ENCODE results near the gene C1QTNF9B.

The C1QTNF9B gene

GRCh38 chr13:23855360-23855759 is 41.9 kb downstream of the C1QTNF9B start:
- Histone ChIP-seq H3K27me3 (ENCODE audit: insufficient read depth, low read length, poor library complexity) (no peaks in the 10 kb centered on the region), H2AFZ (ENCODE audit: low read depth, low read length) (no peak overlapping the region), H3K4me2 (ENCODE audit: insufficient read depth, low read length) (no peak overlapping the region), H3K27ac (ENCODE audit: low read length) (no peak overlapping the region), H3K9ac (ENCODE audit: low read depth, low read length) (no peak overlapping the region), H3K9me3 (ENCODE audit: insufficient read depth, low read length, severe bottlenecking) (no peaks in the 10 kb centered on the region), H3K4me3 (ENCODE audit: low read depth in 1 of 2, low read length in 2 of 2) (no peak overlapping the region), H4K20me1 (ENCODE audit: insufficient read depth, low read length) (no peaks in the 10 kb centered on the region), H3K4me1 (ENCODE audit: insufficient read depth, low read length) (no peaks in the 10 kb centered on the region), H3K36me3 (ENCODE audit: insufficient read depth, low read length) (peaks cover 2% of the 10 kb centered on the region; the same call in 1 of the 2 replicates), H3K79me2 (ENCODE audit: insufficient read depth, low read length) (no peaks in the 10 kb centered on the region)
- ATAC-seq (ENCODE audit: insufficient read depth, low read depth): no peak
- DNase-seq: no peak
- no peak for TF ChIP-seq CTCF (IDR thresholded peaks at IDR 0.05; ENCODE audit: borderline replicate concordance, extremely low read depth, low read length, poor library complexity, severe bottlenecking)
- no peak for TF ChIP-seq EZH2 (IDR thresholded peaks at IDR 0.05; ENCODE audit: borderline replicate concordance, low read depth, low read length, severe bottlenecking)

GRCh38 chr13:23852351-23852750 is 45.0 kb downstream of the C1QTNF9B start:
- H3K36me3 ChIP-seq (ENCODE audit: insufficient read depth, low read length): peaks cover 2% of the 10 kb centered on the region; the same call in 1 of the 2 replicates
- no peak for ATAC-seq (ENCODE audit: insufficient read depth, low read depth)
- DNase-seq: no peak
- H2AFZ ChIP-seq (ENCODE audit: low read depth, low read length): no peak overlapping the region
- no peak overlapping the region for H3K27ac ChIP-seq (ENCODE audit: low read length)
- H4K20me1 ChIP-seq (ENCODE audit: insufficient read depth, low read length): no peaks in the 10 kb centered on the region
- no peaks in the 10 kb centered on the region for H3K9me3 ChIP-seq (ENCODE audit: insufficient read depth, low read length, severe bottlenecking)
- no peak overlapping the region for H3K4me3 ChIP-seq (ENCODE audit: low read depth in 1 of 2, low read length in 2 of 2)
- TF ChIP-seq CTCF (IDR thresholded peaks at IDR 0.05; ENCODE audit: borderline replicate concordance, extremely low read depth, low read length, poor library complexity, severe bottlenecking) (no peak), EZH2 (IDR thresholded peaks at IDR 0.05; ENCODE audit: borderline replicate concordance, low read depth, low read length, severe bottlenecking) (no peak)
- no peak overlapping the region for H3K9ac ChIP-seq (ENCODE audit: low read depth, low read length)
- H3K27me3 ChIP-seq (ENCODE audit: insufficient read depth, low read length, poor library complexity): no peaks in the 10 kb centered on the region
- no peak overlapping the region for H3K4me2 ChIP-seq (ENCODE audit: insufficient read depth, low read length)
- no peaks in the 10 kb centered on the region for H3K4me1 ChIP-seq (ENCODE audit: insufficient read depth, low read length)
- no peaks in the 10 kb centered on the region for H3K79me2 ChIP-seq (ENCODE audit: insufficient read depth, low read length)

GRCh38 chr13:23851106-23851505 is 46.2 kb downstream of the C1QTNF9B start:
- Histone ChIP-seq H3K36me3 (ENCODE audit: insufficient read depth, low read length) (peaks cover 2% of the 10 kb centered on the region; the same call in 1 of the 2 replicates), H3K4me3 (ENCODE audit: low read depth in 1 of 2, low read length in 2 of 2) (no peak overlapping the region), H3K9ac (ENCODE audit: low read depth, low read length) (no peak overlapping the region), H3K79me2 (ENCODE audit: insufficient read depth, low read length) (no peaks in the 10 kb centered on the region), H2AFZ (ENCODE audit: low read depth, low read length) (no peak overlapping the region), H3K27me3 (ENCODE audit: insufficient read depth, low read length, poor library complexity) (no peaks in the 10 kb centered on the region), H3K4me1 (ENCODE audit: insufficient read depth, low read length) (no peaks in the 10 kb centered on the region), H3K9me3 (ENCODE audit: insufficient read depth, low read length, severe bottlenecking) (no peaks in the 10 kb centered on the region), H3K27ac (ENCODE audit: low read length) (no peak overlapping the region), H3K4me2 (ENCODE audit: insufficient read depth, low read length) (no peak overlapping the region), H4K20me1 (ENCODE audit: insufficient read depth, low read length) (no peaks in the 10 kb centered on the region)
- no peak for ATAC-seq (ENCODE audit: insufficient read depth, low read depth)
- DNase-seq: no peak
- TF ChIP-seq CTCF (IDR thresholded peaks at IDR 0.05; ENCODE audit: borderline replicate concordance, extremely low read depth, low read length, poor library complexity, severe bottlenecking) (no peak), EZH2 (IDR thresholded peaks at IDR 0.05; ENCODE audit: borderline replicate concordance, low read depth, low read length, severe bottlenecking) (no peak)

GRCh38 chr13:23850134-23850533 is 47.2 kb downstream of the C1QTNF9B start:
- DNase-seq (no peak), ATAC-seq (ENCODE audit: insufficient read depth, low read depth) (no peak)
- Histone ChIP-seq H3K36me3 (ENCODE audit: insufficient read depth, low read length) (no peaks in the 10 kb centered on the region), H3K4me1 (ENCODE audit: insufficient read depth, low read length) (no peaks in the 10 kb centered on the region), H3K4me2 (ENCODE audit: insufficient read depth, low read length) (no peak overlapping the region), H3K79me2 (ENCODE audit: insufficient read depth, low read length) (no peaks in the 10 kb centered on the region), H3K9me3 (ENCODE audit: insufficient read depth, low read length, severe bottlenecking) (no peaks in the 10 kb centered on the region), H3K4me3 (ENCODE audit: low read depth in 1 of 2, low read length in 2 of 2) (no peak overlapping the region), H4K20me1 (ENCODE audit: insufficient read depth, low read length) (no peaks in the 10 kb centered on the region), H3K27ac (ENCODE audit: low read length) (no peak overlapping the region), H3K9ac (ENCODE audit: low read depth, low read length) (no peak overlapping the region), H2AFZ (ENCODE audit: low read depth, low read length) (no peak overlapping the region), H3K27me3 (ENCODE audit: insufficient read depth, low read length, poor library complexity) (no peaks in the 10 kb centered on the region)
- TF ChIP-seq CTCF (IDR thresholded peaks at IDR 0.05; ENCODE audit: borderline replicate concordance, extremely low read depth, low read length, poor library complexity, severe bottlenecking): no peak

All from DND-41 (cell line).